Activated CD4-positive, CD25-positive, alpha-beta regulatory T cell treated with anti-CD3 and anti-CD28 coated beads, Interleukin-2, amount 50 U/mL, for 16 hours (primary cell): ENCODE measurements around the gene ARSB.

Source experiments
- DNase-seq: peaks from one replicate; pipeline ENCODE4 v3.0.0-alpha.2; 2020; ENCODE audit warnings: low read depth, low spot score

Gene ARSB

DNA sequence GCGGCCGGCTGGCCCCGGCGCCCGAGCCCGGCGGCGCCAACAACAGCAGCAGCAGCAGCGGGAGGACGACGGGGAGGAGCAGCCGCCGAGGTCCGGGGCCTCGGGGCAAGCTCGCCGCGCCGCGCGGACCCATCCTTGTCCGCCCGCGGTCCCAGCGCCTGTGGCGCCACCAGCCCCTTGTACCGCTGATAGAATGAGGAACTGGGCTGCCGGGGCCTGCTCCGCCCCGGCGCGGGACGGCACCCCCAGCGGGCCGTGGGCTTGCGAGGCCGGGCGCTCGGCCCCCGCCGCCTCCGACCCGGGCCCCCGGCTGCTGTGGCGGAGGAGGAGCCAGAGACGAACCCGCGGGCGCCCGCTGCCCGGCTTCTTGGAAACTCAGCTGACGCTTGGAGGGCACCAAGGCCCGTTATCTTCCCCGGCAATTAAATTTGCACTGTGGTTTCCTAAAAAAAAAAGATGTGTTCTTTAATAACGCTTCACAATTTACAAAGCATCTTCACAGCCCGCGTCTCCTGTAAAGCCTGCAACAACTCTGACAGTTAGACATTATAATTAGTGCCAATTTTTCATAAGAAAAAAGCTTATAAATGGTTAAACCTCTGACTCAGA, at the start of gene ARSB:
ARSB (minus strand) TSS at position 195 of the 609 bp plus-strand sequence; CDS start at position 133, 62 bp downstream.
- peak; percentile 7 for DNase-seq

DNA sequence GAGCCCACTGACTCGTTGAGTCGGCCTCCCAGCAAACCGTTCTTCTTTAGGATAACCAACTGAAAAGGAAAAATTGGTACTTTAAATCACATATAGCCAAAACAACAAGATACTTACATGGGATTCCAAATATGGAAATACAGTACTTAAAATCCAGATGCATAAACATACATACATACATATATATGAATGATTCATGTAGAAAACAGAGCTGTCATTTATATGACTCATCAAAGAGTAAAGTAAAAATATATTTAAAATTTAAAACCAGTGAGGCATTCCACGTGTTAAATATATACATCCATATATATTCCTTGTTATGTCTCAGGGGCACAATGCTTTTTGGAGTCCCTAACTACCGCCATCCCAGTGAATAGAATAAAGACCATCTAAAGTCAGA, 47.7 kb upstream of the ARSB start:
- DNase-seq, result no peak

DNA sequence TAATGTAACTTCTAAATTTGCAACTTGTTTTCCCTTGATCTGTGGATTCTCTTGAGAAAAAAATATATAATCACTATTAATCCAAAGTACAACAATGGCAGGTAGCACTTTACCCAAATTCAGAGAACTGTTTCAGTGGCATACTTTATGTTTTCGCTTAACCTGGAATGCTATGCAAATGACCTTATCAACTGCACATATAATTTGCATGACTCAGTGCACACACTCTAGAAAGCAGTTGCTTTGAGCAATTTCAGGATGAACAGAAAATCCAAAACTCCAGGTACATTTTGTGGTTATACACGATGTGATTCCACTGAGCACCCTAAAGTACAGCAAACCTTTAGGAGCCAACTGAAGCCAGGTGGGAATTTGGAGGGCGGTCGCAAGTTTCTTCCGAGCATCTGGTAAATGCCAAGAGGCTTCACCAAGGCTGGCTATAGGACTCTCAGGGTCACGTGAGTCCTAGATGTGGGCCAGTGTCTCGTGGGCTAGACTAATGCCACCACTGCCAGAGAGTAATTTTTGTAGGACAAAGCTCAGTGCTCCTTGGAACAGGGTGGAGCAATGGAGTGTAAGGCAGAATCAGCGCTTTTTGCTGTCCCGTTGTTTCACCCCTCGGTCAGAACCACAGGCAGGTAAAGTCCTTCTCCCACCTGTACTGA, 47.1 kb upstream of the ARSB start:
- DNase-seq, result no peak

DNA sequence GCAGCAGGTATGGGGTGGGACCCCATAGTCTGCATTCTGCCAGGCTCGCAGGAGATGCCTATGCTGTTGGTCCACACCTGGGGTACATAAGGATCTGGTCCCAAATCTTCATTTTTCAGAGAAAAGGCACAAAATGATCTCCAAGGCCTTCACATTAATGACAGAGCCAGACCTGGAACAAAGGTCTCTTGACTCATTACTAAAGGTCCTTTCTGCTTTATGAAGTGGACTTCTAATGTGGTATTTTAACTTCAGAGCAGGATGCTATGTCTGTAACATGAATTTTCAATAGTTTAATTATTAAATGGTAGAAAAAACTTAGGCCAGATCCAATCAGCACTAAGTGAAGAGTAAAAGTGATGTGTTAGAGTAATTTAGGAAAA, 46.4 kb upstream of the ARSB start:
- no peak for DNase-seq

DNA sequence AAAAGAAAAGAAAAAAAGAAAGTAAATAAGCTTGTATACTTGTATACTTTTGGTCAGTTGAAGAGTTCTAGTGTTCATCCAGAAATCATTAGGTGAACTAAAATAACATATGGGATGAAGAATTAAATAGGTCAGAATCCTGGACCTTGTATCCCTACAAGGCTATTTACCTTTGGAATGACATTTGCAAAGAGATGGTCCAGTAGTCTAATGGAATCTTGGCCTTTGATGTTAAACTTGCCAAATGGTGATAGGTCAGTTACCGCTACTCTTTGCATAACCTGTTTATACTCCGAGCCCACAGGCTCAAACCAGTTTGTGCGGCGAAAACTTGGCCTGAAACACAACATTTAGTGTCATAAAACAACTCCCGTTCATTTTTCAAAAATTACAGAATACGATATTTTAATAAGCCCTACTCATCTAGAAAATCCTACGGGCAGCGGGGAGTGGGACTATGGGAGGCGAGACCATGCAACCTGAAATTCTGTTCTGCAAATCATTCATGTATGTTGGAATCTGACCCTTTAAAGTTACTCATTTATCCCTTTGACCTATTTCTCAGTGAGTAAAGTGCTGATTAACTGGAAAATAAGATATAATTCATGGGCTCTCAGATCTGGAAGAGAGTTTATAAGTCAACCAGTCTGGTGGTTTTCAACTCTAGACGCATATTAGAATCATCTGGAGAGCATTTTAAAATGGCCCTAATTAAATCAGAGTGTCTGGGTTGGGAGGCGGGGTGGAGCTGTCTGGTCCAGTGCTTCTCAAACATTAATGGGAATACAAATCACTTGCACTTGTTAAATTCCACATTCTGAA, 45.8 kb upstream of the ARSB start:
- DNase-seq, result no peak

DNA sequence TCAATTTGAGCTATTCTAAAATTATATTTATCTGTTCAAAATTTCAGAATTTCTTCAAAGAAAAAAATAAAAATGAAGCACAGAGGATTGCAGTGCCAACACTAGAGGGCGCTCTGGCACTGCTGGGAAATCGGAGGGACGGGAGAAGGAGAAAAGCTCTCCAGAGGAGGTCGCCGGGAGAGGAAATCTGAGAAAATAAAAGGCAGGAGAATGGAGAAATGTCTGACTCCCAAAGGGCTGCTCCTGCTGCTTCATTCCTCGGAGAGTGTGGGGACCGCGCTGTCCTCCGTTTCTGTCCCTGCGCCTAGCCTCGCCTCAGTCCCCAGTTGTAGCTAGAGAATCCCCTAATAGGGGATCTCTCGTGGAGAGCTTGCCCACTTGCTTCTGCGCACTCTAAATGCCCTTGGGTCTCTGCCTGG, 40.0 kb upstream of the ARSB start:
- DNase-seq, result peak; percentile 17

DNA sequence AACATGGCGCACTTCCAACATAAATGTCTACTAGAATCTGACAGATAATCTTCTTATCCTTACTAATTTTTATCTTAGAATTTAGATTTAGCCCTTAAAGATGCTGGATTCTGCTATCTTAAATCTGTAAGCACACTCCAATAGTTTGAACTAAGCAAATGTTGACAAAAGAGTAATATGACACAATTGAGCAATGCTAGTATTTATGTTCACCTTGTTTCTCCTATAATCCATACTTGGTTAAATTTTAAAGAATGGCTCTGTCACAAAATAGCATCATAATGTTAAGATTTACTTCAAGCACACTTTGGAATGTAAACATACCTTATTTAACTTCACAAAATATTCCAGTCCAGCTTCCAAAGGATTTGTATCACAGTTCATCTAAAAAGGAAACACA, 38.8 kb upstream of the ARSB start:
- no peak for DNase-seq

DNA sequence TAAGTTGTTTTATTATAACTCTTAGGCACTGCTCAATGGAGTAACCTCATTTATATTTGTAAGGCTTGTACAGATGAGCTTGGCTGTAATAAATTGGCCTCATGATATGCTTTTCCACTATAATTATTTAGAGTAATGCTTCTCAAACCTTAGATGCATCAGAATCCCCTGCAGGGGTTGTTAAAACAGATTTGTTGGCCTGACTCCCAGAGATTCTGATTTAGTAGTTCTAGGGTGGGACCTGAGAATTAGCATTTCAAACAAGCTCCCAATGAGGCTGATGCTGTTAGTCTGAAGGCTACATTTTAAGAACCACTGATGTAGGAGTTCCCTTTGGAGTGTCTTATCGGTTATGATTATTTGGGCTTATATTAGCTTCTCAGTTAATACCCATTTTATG, 38.2 kb upstream of the ARSB start:
- DNase-seq, result no peak

DNA sequence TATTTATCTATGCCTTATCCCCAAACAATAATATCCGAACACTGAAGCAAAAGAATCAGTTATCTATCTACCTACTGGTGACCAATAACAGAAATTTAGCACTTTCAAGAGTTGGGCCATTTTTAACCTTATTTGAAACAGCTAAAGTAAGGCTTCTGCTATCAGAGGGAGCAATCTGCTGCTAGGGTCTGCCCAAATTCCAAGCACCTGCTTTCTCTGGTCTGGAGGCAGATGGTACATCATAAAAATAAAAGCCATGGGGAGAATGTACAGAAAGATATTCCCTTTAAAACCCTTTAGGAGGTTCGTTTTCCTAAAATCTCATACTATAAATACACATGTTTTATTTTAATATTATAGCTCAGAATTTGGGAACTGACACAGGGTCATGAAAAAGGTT, 37.7 kb upstream of the ARSB start:
- DNase-seq, result no peak

DNA sequence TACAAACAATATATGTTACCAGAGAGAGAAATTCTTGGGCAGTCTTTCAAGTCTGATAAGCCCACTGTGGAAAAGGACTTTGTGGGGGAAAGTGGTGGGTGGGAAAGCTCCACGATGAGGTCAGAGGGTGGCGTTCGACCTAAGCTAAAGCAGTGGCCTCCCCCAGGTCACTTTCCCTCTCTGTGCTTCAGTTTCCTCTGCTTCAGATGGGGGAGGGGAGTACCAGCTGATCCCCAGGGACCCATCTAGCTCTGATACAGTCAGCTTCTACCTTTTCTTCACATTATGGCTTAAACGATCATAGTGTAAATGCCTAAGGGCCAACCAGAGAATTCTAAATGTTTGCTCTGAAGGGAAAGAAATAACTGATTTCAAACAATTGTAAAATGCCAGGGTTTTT, 36.6 kb upstream of the ARSB start:
- DNase-seq, result no peak

DNA sequence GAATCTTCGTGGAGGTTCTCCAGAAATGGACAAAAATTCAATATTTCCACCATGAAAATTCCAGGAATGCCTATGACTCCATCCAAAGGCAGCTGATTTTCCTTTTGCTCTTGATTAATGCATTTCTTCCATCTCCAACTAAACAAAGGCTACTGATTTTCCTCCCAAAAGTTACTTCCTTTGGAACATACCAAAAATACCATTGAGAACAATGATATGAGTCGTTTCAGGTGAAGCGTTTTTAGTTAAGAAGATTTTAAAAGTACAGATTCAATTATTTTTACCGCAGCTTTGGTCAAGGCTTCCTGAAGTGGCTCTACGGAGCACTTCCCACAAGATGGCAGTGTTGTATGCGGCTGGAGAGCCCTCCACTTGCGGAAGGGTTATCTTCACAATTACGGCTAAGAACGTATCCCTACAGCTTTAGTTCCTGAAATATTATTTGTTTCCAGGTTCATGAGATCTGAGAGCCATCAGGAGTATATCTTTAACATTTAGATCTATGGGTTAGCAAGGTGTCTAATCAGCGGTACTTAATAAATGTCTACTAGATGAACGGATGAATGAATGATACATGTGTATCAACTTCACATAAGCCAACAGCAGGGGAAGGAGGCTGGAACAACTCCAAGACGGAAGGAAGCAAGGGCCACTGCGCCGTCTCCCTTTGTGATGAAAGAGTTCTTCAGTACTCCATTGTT, 35.9 kb upstream of the ARSB start:
- peak; percentile 3 for DNase-seq

DNA sequence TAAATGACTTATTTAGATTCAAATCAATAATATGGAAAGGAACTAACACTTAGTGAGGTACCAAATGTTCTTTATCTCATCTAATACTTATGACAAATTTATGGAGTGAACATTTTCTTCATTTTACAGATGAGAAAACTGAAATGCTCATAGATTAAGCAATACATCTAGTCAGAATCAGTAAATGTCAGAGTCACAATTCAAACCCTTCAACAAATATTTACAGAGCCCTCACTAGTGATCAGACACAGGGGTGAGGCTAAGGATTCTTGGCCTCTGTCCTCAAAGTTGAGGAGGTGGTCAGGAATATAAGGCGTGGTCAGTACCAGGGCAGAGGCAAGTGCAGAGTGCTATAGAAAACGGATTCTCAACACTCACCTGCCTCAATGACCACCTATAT, 29.5 kb upstream of the ARSB start:
- DNase-seq, result no peak

DNA sequence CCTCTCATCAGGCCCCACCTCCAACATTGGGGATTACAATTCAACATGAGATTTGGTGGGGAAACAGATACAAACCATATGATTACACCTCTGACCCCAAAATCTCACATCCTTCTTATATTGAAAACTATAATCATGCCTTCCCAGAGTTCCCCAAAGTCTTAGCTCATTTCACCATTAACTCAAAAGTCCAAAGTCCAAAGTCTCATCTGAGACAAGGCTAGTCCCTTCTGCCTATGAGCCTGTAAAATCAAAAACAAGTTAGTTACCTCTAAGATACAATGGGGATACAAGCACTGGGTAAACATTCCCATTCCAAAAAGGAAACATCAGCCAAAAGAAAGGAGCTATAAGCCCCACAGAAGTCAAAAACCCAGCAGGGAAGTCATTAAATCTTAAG, 26.8 kb upstream of the ARSB start:
- no peak for DNase-seq

DNA sequence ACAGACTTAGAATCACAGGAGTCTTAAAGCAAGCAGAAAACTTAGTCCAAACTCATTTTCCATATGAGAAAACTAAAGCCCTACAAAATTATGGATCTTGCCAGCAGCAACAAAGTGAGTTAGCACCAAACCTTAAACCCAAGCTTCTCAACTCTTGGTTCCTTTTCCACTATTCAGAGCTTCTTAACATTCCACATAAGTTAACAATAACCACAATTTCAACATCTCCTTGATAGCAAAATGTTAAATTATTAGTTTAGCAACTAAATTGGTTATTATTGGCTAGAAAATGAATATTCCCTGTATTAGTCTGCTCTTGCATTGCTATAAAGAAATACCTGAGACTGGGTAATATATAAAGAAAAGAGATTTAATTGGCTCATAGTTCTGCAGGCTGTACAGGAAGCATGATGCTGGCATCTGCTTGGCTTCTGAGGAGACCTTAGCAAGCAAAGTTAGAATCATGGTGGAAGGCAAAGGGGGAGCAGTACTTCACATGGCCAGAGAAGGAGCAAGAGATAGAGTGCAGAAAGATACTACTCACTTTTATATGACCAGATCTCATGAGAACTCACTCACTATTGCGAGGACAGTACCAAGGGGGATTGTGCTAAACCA, 26.2 kb upstream of the ARSB start:
- no peak for DNase-seq

DNA sequence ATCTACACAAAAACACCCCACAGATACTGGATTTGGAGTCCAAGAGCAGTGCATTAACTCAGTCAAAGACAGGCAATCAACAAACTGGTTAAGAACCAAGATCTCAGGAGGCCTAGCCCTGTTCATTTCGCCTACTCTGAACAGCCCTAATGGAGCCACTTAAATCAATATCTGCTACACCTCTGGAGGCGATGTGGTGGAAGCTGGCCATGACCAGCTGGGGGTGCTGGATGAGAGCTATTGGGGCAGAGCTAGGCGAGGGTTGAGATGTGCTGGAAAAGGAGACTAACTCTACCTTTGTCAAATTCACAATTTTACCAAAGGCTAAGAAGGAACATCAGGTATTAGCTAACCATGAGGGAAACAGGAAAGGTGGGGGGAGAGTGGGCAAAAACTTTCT, 23.3 kb upstream of the ARSB start:
- DNase-seq, result no peak

DNA sequence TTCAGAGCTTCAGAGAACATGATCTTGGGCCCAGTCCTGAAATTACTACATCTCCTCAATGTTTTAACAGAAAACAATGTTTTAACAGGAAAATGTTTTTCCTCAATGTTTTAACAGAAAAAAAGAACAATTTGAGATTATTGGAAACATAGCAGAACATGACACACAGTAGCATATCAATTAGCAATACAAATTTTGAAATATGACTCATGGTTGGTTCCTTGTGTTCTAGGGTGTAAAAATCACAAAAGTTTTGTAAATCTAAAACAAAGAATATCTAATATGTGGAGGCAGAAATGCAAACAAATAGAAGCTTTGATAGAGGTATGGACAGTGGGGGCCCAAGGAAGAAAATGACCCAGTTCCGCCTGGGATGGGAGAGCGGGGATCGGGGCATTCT, 22.8 kb upstream of the ARSB start:
- DNase-seq, result no peak

DNA sequence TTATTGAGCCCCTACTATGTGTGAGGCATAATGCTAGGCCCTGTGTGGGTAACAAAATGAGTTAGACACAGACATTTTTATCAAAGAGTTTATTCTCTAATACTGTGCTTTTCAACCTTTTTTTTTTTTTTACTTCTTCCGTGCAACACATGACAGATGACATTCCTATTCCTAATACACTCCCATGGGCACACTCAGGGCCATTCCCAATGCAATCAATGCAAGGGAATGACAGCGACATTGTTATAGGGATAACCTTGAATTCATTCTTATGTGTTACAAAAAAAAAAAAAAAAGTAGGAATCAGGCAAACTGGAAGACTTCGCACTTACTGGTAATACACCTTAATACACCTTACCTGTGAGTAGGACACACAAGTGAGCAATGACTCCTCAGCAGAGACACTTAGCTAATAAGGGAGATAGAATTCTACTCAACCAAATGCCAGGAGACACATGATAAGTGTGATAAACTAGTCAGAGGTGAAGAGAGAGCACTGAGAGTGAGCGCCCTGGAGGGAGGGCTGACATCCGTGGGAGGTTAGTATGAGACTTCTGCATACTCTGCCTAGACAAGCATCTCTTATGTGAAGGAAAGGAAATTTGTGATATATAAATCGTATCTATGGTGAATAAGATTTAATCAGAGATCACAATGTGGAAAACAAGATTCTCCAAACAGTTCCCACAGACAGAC, 21.0 kb upstream of the ARSB start:
- DNase-seq, result no peak

DNA sequence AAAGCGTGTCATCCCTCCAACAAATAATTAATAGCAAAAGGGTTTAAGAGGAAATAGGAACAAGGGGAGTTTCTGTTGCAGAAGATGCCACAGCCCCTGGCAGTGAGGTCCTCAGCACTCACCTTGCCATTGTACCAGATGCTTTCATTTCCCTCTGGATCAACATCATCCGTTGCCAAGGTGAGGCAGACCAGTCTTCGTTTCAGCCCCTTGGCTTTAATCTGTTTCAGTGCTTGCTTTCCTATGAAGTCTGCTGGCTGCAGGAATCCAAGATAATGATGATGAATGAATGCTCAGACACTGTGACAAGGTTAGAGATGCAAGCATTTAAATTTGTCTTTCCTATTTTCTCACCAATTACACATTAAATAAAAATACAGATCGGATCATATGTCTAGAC, 20.0 kb upstream of the ARSB start:
- no peak for DNase-seq

DNA sequence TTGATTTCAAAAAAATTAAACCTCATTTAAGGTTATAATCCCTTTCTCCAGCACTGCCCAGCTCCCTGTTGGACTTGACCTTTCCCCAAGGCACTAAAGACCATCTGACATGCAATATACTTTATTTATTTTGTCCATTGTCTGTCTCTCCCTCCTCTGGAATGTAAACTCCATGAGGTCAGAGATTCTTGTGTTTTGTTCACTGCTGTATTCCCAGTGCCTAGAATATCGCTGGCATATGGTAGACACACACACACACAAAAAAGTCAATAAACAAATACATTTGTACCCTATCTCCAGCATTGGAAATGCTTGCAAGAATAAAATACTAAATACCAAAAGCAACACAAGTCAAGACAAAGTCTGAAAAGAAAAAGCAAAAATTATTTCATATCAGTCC, 17.3 kb upstream of the ARSB start:
- DNase-seq, result no peak

DNA sequence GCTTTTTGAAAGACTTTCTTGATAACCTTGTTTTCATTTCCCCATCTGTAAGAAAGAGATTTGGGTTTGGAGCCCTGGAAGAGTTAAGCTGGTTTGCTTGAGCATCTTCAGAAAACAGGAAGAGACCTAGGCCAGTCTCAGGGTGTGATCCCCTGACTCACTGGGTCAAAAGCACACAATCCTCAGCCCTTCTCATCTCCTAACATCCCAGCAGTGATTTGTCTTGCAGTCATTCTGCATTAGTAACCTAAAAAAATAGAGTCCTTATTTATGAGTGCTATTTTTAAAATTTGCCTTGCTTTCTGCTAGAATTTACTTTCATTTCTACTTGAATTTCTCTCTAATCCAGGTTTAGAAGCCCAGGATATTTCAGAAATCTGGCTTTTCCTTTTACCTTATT, 16.4 kb upstream of the ARSB start:
- no peak for DNase-seq

DNA sequence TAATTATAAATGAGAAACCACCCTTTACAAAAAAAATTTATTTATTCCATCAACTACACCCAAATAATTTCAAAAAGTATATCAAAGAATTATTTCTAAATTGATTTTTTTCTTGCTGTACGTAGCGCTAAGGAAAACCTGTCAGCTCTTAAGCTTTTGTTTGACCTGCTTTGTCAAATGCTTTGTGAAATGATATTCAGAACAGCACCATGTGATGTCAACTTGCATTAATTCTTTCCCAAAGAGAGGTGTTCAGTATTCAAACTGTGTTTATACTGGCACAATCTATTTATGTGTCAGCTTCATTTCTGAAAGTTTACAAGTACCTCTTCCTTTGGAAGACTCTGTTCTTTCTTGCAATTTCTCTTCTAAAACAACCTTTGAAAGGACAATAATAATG, 12.0 kb upstream of the ARSB start:
- DNase-seq, result no peak
